ENCODE results near the gene TNS2. TPM values are rescaled to one million over a fixed set of nuclear protein-coding genes. Genes with fewer than 3 reads are reported as not detected.

Gene TNS2
- total and polyA plus RNA-seq, 9 of the 15 experiments (the other 6 are each of a cell fraction or from before 2014, with no cell fraction given): 0.28 to 3.1 (median 1.2) TPM; not detected in 1

GRCh38 chr12:53042607-53043454 lies 7.0 kb upstream of the TNS2 start (continued):
- TF ChIP-seq POLR2B (IDR thresholded peaks at IDR 0.05; ENCODE audit: low read depth, partially characterized antibody) (peak; percentile 72), SUPT5H (IDR thresholded peaks at IDR 0.05) (peak; percentile 85), MEIS2 (IDR thresholded peaks at IDR 0.05; ENCODE audit: partially characterized antibody) (no peak), KDM5B (IDR thresholded peaks at IDR 0.05; ENCODE audit: insufficient replicate concordance, low read depth, low read length) (peak; percentile 38), PML (IDR thresholded peaks at IDR 0.05; ENCODE audit: low read length) (peak; percentile 43; the same call in 1 of the 2 replicates), KLF13 (tag; IDR thresholded peaks at IDR 0.05; ENCODE audit: borderline replicate concordance, low read depth) (no peak), POLR2AphosphoS2 (IDR thresholded peaks at IDR 0.05; ENCODE audit: low read length) (peak; percentile 42), PRPF4 (IDR thresholded peaks at IDR 0.05; ENCODE audit: insufficient read depth, low read depth, low read length, poor library complexity, severe bottlenecking) (no peak), POLR2H (tag; IDR thresholded peaks at IDR 0.05; ENCODE audit: low read depth) (peak; percentile 11; the same call in 1 of the 2 replicates), RBM34 (IDR thresholded peaks at IDR 0.05; ENCODE audit: borderline replicate concordance, insufficient read depth, low read length) (no peak)
